ENCODE data around the gene TNS3. TPM values are rescaled to one million over a fixed set of nuclear protein-coding genes. Genes with fewer than 3 reads are reported as not detected.

Gene TNS3
- total RNA-seq, 1 experiment from 2014 or later: 27.6 TPM

DNA sequence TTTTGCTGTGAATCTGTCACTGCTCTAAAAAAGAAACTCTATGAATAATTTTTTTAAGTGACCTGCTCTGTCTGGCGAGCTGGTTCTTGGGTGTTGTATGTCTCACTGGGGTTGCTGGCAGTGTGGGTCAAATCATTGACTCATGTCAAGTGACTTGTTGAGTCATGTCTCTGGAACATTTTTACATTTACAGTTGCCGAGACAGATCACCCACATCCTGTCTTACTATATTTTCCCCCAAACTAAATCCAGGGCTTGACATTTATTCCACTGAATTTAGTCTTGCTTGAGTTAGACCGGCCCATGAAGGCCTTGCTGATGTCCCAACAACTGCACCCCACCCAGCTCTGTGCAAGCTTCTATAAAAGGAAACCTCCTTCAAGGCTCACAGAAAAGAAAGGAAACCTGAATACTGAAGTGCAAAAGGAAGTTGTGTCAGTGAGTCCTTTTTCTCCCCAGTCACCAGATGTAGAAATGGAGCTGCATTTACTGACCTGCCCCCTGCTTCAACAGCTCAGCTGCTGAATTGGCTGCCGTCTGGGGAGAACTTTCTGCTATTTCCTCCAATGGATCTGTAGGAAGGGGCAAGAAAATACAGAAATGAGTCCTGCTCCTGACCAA lies 290.3 kb downstream of the TNS3 start:
- H3K36me3 ChIP-seq: peaks cover 50% of the 10 kb centered on the region
- no peaks in the 10 kb centered on the region for H3K9me3 ChIP-seq
- H3K4me3 ChIP-seq: no peak overlapping the region
- DNase-seq: peak; percentile 80
- no peaks in the 10 kb centered on the region for H3K27me3 ChIP-seq

DNA sequence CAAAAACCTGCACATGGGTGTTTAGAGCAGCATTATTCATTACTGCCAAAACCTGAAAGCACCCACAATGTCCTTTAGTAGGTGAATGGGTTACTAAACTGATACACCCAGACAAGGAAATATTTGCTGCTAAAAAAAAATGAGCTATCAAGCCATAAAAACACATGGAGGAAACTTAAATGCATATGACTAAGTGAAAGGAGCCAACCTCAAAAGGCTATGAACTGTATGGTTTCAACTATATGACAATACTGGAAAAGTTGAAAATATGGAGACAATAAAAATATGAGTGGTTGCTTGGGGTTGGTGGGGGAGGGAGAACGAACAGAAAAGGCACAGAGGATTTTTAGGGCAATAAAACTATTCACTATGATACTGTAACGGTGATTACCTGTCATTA lies 291.0 kb downstream of the TNS3 start:
- H3K27me3 ChIP-seq: no peaks in the 10 kb centered on the region
- H3K4me3 ChIP-seq: no peak overlapping the region
- no peak for DNase-seq
- H3K9me3 ChIP-seq: no peaks in the 10 kb centered on the region
- peaks cover 45% of the 10 kb centered on the region for H3K36me3 ChIP-seq

DNA sequence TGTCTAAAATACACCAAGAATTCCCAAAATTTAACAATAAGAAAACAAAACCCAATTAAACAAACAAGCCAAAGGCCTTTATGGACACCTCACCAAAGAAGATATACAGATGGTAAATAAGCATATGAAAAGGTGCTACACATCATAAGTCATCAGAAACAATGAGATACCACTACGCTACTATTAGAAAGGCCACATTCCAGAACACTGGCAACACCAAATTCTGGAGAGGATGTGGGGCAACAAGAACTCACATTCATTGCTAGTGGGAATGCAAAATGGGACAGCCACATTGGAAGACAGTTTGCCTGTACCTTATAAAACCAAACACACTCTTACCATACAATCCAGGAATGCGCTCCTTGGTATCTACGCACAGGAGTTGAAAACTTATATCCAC lies 291.4 kb downstream of the TNS3 start:
- Histone ChIP-seq H3K36me3 (peaks cover 43% of the 10 kb centered on the region), H3K27me3 (no peaks in the 10 kb centered on the region), H3K9me3 (no peaks in the 10 kb centered on the region), H3K4me3 (no peak overlapping the region)
- DNase-seq: no peak

DNA sequence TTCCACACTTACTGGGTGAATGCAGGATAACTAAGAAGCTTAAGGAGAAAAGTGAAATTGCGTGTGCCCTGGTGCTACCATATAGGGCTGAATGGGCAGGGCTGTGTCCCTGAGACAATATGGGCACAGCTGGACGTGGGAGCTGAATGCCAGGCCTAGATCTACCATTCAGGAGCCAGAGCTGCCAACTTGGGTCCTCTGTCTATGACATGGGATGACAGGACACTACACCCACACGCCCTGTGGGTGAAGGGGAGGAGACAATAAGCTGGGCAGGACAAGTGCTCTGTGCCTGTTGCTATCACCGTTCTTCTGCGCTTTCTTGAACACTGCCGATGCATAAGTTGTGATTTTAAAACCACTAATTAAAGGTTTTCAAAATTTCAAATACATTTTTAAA lies 293.9 kb downstream of the TNS3 start:
- H3K27me3 ChIP-seq: no peaks in the 10 kb centered on the region
- H3K9me3 ChIP-seq: no peaks in the 10 kb centered on the region
- no peak for DNase-seq
- peaks cover 37% of the 10 kb centered on the region for H3K36me3 ChIP-seq
- no peak overlapping the region for H3K4me3 ChIP-seq

DNA sequence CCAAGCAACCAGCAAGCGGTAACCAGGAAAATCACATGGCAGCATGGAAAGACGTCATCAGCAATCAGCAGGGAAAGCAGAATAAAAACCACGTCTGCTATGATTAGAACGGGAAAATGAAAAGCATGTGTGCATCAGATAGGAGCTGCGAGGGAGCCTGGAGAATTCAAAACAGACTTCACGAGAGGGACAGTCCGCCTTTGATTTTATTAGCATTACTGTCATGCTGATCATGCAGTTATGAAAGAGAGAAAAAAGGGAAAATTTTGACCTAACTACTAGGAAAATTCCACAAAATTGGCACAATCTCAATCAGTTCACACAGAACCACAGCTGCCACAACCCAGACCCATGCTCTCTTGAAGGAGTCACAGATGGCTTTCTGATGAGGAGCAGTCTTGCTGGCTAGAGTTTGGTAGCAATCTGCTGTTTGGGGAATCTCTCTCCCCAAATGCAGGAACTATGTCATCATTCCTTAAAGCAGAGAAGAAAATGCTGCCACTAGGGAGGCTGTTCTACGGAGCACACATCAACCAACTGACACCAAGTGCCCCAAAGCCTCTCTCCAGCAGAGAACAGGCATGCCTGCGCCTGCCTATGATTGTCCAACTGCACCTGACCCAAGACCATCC lies 295.9 kb downstream of the TNS3 start:
- Histone ChIP-seq H3K27me3 (no peaks in the 10 kb centered on the region), H3K9me3 (no peaks in the 10 kb centered on the region), H3K4me3 (no peak overlapping the region), H3K36me3 (peaks cover 32% of the 10 kb centered on the region)
- DNase-seq: no peak

DNA sequence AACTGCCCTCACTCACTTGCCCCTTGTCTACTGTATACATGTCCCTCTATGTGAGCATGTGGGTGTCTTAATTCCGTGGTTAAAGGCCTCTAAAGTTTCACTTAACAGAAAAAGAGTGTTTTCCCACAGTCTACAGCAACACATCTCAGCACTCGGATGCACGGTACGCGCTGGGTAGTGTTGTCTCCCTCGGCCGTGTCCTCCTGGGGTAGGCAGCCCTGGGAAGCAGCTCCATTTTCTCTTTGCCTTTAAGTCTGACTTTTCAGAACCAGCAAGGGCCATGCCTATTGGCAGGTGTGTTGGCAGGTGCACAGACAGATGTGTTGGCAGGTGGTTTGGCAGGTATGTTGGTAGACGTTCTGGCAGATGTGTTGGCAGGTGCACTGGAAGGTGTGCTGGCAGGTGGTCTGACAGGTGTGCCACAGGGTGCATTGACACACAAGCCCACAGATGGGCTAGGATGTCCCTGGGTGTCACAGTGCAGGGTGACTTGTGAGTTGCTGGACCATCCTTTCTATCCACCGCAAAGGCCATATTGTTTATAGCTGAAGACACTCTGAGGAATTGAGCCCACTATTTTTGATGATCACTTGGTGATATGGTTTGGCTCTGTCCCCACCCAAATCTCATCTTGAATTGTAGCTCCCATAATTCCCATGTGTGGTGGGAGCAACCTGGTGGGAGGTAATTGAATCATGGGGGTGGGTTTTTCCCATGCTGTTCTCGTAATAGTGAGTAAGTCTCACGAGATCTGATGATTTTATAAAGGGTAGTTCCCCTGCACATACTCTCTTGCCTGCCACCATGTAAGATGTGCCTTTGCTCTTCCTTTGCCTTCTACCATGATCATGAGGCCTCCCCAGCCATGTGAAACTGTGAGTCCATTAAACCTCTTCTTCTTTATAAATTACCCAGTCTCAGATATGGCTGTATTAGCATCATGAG lies 296.9 kb downstream of the TNS3 start:
- no peaks in the 10 kb centered on the region for H3K27me3 ChIP-seq
- peaks cover 22% of the 10 kb centered on the region for H3K36me3 ChIP-seq
- no peaks in the 10 kb centered on the region for H3K9me3 ChIP-seq

DNA sequence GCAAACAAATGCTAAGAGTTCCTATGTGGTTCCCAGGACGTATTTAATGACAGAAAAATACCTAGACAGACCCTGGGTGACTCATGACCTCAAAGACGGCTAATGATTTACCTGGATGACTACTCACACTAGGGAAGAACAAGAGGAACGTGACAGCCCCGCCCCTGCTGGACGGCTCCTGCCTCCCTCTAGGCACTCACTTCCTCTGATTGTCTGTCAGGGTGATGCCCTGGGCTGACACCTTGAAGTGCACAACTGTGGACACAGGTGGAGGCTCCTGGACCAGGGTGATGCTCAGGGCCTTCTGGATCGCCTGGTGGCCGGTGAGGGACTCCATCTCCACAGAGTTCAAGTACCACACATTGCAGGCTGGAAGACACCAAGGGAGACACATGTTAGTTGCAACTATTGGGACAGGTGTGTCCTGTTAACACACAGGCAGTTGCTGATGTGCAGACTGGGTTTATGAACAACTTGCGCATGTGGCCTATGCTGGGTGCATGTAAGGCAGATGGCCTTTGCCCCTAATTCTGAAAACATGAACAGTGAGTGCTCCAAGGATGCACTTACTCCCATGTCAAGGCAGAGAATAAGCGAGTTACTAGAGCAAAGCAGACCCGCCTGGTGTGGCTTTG lies 298.3 kb downstream of the TNS3 start:
- no peak for DNase-seq
- no peaks in the 10 kb centered on the region for H3K9me3 ChIP-seq
- H3K36me3 ChIP-seq: peaks cover 21% of the 10 kb centered on the region
- H3K4me3 ChIP-seq: no peak overlapping the region
- no peaks in the 10 kb centered on the region for H3K27me3 ChIP-seq

More for the DNA sequence above, 296.9 kb downstream of the TNS3 start:
- DNase-seq: no peak
- H3K4me3 ChIP-seq: no peak overlapping the region

DNA sequence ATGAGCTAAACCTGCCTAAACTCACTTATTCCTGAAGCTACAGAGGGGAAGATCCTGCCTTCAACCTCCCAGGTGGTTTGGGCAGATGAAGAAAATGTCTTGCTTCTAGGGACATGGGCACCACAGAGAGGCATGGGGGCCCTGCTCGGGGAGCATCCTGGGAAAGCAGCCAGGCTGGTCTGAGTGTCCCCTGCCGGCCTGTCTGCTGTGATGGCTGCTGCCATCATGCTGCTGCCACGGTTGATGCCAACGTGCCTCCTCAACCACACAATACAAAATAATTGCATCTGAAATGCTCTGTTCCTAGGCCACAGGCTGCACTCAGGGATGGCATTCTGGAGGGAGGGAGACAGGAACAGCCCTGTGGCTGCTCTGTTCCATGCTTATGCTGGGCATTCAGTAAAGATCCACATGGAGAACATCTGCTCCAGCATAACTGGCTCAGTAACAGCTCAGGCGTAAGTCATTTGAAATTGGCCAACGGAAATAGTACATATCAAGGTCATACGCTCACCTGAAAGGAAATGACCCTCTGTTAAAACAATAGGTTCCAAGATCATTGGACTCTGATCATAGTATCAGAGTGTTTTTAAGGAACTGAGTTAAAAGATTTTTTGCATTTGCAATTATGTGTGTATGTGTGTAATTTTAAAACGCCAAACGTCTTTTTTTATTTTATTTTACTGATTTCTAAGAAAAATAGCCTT lies 299.0 kb downstream of the TNS3 start:
- Histone ChIP-seq H3K9me3 (no peaks in the 10 kb centered on the region), H3K4me3 (no peak overlapping the region), H3K27me3 (no peaks in the 10 kb centered on the region), H3K36me3 (peaks cover 24% of the 10 kb centered on the region)
- DNase-seq: no peak

DNA sequence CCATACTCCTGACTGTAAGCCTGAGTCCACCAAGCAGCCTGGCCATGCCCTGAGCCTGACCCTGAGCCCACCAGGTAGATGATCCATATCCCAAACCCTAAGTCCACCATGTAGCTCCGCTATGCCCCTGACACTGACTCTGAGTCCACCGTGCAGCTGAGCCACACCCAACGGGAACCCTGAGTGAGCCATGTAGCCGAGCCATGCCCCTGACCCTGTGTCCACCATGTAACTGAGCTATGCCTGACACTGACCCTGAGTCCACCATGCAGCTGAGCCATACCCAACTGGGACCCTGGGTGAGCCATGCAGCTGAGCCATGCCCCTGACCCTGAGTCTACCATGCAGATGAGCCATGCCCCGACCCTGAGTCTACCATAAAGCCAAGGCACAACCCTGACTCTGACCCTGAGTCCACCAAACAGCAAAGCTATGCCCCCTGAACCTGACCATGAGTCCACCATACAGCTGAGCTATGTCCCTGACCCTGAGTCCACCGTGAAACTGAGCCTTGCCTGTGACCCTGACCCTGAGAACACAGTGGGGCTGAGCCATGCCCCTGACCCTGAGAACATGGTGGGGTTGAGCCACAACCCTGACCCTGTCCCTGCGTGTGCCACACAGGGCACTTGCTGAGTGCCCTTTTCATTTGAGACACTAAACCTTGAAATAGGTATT lies 299.8 kb downstream of the TNS3 start:
- Histone ChIP-seq H3K9me3 (no peaks in the 10 kb centered on the region), H3K36me3 (peaks cover 24% of the 10 kb centered on the region), H3K4me3 (no peak overlapping the region), H3K27me3 (no peaks in the 10 kb centered on the region)
- no peak for DNase-seq

DNA sequence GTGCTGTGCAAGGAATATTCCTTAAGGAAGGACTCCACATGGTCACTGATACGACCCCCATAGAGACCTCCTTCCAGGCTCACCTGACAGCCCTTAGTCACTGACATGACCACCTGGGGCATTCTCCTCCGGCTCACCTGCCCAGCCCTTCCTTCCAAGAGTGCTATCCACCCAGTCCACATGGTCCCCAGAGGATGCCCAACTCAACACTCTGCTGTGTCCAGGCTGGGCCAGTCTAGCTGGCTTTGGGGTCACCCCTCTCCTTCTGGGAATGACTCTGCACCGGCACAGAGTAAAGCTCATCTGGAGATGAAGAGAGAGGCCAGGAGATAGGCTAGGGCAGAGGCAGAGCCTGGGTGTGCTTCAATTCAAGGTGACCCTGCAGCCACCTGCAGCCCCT lies 300.8 kb downstream of the TNS3 start:
- Histone ChIP-seq H3K36me3 (peaks cover 26% of the 10 kb centered on the region), H3K4me3 (no peak overlapping the region), H3K27me3 (no peaks in the 10 kb centered on the region), H3K9me3 (no peaks in the 10 kb centered on the region)
- DNase-seq: no peak

DNA sequence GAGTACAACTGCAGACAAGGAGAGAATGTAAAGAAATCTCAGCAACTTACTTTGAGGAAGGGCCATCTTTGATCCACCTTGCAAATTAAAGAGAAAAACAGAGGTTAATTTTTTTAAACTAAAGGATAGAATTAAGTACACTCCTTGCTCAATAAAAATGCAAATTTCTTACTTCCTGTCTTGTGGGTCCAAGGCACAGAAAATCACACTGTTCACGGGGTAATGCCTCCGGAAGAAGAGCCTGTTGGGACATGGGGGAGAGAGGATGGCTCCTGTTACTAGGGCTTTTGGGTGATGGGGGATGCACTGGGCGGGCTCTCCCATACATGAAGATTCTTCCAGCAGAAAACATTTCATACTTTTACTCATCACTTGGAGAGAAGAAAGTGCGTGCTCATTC lies 301.8 kb downstream of the TNS3 start:
- DNase-seq: no peak
- H3K4me3 ChIP-seq: no peak overlapping the region
- no peaks in the 10 kb centered on the region for H3K27me3 ChIP-seq
- peaks cover 26% of the 10 kb centered on the region for H3K36me3 ChIP-seq
- no peaks in the 10 kb centered on the region for H3K9me3 ChIP-seq

DNA sequence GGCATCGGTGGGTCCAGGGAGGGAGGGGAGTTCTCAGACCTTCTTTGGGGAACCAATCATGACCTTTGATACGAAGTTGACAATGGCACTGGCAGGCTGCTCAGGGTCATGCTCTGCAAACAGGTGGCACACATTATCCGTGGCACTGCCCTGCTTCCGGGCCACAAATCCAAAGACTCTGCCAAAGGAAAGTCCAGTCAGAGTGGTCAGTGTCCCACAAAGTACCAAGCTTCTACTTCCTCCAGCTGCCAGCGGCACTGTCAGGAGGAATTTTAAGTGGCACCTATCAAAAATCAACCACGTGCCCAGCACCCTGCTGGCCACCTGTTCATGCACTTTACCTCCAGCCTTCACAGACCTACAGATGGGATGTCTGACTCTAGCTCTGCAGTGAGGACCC lies 303.9 kb downstream of the TNS3 start:
- no peak overlapping the region for H3K4me3 ChIP-seq
- peaks cover 14% of the 10 kb centered on the region for H3K36me3 ChIP-seq
- H3K9me3 ChIP-seq: no peaks in the 10 kb centered on the region
- H3K27me3 ChIP-seq: no peaks in the 10 kb centered on the region
- DNase-seq: no peak

DNA sequence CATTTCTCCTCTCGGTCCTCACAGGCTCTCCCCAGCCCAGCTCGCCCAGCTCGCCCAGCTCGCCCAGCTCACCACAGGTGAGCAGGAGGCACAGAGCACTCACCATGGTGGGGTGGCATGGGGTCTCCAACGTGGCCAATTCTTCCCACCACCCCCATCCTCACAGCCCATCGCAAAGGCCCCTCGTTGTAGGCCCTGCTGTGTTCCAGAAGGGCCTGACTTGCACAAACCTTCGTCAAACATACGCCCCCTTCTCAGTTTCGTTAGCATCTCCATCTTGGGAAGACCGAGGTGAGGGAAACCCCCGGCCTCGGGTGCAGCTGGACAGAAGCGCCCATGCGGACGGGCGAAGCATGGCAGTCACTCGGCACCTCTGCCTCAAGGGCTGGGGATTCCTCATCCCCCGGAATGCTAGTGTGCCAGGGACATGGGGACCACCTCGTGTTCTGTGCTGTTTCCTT lies 304.6 kb downstream of the TNS3 start:
- Histone ChIP-seq H3K27me3 (no peaks in the 10 kb centered on the region), H3K4me3 (no peak overlapping the region), H3K9me3 (no peaks in the 10 kb centered on the region), H3K36me3 (peaks cover 8% of the 10 kb centered on the region)
- DNase-seq: no peak

DNA sequence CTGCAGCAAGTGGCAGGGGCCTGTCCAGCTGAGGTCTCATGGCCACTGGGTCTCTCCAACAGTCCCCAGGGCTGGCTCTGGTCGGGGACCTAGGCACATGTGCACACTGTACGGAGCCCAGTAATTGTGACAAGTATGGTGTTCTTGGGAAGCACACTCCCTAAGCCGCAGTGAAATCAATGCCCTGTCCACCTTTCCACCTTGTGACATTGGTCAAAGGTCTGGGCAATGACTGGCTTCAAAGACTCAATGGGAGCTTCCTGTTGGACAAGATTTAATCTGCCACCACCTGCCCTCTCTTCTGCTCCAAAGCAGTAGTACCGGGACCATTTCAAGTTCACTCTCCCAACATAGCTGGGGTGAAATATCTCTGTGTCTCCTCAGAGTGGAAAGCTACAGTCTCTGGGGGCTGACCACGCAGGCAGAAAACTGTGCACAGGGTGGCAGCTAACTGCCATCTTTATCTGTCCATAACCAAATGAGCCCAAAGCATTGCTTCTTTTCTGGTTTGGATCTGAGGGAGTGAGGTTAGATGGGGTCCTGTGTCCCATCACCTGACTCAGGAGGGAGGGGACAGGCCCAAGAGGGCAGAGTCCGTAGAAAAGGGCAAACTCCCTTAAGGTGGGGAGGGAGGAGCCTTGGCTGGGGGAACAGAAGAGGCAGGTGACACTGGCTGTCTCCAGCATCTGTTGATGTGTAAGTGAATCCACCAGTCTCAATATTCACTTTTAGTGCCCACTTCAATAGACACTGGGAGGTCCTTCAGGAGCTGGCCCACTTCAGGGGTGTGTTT lies 307.7 kb downstream of the TNS3 start:
- H3K27me3 ChIP-seq: no peaks in the 10 kb centered on the region
- H3K4me3 ChIP-seq: no peak overlapping the region
- no peak for DNase-seq
- H3K36me3 ChIP-seq: peaks cover 5% of the 10 kb centered on the region
- no peaks in the 10 kb centered on the region for H3K9me3 ChIP-seq

DNA sequence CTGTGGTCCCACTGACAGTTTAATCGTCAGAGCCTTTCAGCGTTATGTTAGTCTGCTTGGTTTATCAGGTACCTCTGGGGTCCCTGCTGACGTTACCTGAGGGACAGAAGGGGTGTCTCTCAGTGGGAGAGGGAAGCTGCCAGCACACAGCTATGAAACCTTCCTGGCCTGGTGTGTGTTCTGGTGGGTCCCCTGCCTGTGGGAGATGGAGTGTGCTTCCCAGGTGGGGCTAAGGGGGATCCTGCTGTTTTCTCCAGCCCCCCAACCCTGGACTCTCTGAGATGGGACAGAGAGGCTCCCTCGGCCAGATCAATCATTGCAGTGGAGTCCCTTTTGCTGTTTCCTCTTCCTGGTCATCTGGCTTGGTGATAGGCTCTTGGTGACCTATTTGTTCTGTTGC lies 308.8 kb downstream of the TNS3 start:
- Histone ChIP-seq H3K9me3 (0 out of 2 replicates have a peak, but pooled peaks cover 1% of the 10 kb centered on the region), H3K4me3 (no peak overlapping the region), H3K36me3 (peaks cover 2% of the 10 kb centered on the region), H3K27me3 (no peaks in the 10 kb centered on the region)
- no peak for DNase-seq
